GM21576 (cell line): ENCODE data around the gene HOXB8.
A peak's percentile ranks its signal among the peaks of the same experiment; 100 is the strongest.

ENCODE experiments used
- ATAC-seq: cut with Tn5 transposase; IDR thresholded peaks from one replicate; pipeline ENCODE4 v1.9.1; 2021; ENCODE audit warnings: mild to moderate bottlenecking, moderate library complexity; ENCODE audit not compliant: unreplicated experiment

HOXB8 gene

GRCh38 chr17:48586355-48587258 is 28.5 kb downstream of the HOXB8 start:
- ATAC-seq: no peak

- no peak for ATAC-seq
Observed at GRCh38 chr17:48584223-48584741, 30.8 kb downstream of the HOXB8 start.

DNA sequence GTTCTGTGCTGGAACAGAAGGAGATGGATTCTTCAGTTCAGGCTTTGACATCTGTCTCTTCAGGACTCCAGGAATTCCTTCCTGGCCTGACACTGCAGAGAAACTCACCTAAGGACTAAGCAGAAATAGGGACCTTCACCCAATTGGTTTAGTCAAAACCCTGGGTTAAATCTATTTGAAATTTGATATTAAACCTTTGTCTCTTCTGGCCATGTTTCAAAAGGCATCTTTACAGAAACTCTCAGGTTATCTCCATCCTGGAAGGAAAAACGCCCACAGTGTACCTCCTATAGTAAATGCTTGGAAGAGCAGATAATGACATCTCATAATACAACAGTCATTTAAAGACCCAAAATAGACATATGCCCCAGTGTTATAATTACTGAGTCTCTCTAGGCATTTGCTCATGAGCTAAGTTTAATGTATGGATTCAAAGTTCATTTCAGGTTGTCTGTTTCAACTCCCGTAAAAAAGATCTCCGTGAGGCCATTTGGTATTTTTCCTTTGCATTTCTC is 31.3 kb downstream of the HOXB8 start:
- no peak for ATAC-seq

- ATAC-seq: no peak
Observed at GRCh38 chr17:48582750-48583069, 32.4 kb downstream of the HOXB8 start.

DNA sequence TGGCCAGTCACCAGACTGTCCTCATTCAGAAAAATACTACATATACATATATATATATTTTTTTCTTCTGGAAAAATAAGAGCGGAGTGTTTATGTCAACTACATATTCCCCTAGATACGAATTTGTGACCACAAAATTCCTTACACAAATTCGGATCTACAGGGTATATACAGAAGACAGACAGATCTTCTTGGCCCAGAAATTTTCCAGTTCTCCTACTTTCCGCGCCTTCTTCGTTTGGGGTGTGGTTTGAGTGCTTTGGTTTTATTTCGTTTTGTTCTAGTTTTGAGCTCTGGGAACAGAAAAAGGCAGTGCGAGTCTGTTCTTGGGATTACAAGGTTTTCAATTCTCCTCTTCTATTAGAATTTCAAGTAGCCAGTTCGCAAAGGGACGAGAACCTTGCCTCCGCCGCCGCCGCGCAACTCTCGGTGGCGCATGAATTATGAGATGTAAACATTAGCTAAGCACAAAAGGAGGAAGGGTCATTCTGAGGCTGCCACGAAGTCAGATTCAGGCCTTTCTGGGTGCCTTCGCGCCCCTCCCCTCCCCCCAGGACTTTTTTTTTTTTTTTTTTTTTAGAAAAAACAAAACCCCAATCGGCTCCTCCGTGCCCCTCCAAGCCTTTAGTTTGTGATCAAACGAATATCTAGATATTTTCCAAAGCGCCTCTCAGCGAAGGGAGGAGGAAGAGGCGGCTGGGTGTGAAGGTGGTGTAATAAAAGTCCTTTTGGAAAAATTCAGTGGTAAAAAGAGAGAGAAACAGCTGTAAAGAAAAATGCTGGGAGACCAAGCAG is 35.1 kb downstream of the HOXB8 start:
- no peak for ATAC-seq

DNA sequence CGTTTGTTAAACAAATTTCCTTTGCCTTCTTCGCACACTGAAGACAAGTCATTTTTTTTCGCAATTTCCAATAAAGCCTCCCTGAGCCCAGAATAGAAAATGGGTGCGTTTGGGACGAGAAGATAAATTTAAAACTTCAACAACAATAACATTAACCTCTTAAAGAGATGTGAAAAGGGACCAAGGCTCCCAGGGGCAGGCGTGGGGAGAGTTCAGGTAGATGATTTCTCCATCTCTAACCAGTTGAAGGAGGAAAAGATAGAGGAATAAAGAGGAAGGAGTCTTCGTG is 35.7 kb downstream of the HOXB8 start:
- ATAC-seq: no peak

DNA sequence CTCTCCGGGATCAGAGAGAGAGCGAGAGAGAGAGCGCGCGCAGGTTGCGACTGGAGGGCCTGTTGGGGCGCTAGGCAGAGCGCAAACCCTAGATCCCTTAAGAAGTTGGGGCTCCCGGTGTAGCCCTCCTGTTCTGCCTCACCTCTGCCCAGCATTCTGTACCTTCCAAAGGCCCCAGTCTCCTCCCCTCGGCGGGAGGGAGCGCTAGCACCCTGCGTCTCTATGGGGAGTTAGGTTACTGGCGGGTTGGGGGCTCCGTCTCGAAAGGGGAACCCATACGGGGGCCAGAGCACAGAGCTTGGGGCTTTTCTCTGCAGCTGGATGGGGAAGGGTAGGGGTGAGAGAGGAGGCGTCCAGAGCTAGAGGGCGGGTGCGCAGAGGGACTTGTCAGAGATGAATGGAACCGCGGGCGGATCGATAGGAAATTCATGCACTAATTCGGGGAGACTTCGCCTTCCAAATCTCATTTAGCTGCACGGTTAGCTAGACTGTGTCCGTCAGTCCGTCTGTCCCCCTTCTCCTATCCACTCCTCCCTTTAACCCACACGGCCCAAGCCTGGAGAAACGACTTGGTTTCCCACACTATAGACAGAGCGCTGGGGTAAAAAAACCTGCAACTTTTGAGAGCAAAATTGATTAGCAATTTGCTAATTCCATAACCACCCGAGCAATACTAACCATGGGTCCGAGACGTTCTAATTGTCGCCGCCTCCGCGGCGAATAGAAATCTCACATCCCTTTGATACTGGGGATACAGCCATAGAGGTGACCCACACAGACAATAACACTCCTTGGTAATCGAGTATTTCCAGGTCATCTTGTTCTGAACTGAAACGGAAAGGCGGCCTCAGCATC is 36.2 kb downstream of the HOXB8 start:
- ATAC-seq: peak; percentile 11

DNA sequence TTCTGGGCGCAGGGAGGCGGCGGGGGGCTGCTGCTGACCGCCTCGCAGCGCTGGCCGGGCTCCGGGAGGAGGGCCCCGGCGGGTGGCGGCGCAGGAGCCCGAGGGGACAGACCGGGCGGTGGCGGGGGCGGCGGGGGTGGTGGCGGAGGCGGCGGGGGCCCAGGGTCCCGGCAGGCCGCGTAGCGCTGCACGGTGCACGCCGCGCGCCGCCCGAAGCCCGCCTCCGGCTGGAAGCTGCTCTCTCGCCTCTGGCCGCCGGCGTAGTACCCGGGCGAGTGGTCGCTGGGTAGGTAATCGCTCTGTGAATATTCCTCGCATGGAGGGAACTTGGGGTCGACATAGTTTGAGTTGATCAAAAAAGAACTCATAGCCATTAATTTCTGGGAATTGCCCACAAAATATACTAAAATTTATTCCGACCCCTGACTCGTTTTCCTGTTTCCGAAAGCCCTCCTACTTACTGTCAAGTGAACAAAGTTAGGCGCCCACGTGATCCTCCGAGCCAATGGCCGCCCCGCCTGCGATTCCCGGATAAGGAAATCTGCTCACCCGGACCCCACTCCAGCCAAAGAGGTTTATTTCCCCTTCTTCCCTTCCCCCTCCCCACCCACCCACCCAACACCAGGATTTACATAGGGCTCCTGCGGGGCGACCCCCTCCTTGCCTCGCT is 37.0 kb downstream of the HOXB8 start, which contains the start of gene HOXB4:
Gene HOXB4 (minus strand): TSS at position 405 of the 670 bp plus-strand sequence. CDS start 31 bp downstream, at position 374.
- ATAC-seq: peak; percentile 49

DNA sequence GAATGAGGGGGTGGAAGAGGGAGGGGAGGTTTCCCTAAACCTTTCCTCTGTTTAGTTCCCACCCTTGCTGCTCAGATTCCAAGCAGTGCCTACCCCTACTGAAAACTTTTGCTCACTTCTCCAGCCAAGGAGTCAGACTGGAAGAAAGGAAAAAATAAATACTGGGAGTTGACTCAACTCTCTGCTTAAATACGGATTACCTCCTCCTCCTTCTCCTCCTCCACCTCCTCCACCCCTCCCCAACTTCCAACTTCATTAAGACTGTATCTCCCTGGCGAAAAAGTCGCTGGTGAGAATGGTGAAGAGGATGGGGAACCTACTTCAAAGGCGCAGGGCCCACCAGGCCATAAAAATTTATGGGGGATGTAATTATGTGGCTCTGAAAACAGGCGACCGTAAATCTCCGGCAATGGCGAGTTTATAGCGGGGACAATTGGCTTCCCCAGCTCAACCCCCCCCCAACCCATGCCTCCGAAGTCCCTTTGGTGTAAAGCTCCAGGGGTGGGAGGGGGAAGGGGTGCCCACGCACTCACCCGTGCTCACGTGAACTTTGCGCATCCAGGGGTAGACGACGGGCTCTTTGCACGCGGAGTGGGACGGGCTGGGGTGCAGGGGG is 37.7 kb downstream of the HOXB8 start:
- no peak for ATAC-seq

DNA sequence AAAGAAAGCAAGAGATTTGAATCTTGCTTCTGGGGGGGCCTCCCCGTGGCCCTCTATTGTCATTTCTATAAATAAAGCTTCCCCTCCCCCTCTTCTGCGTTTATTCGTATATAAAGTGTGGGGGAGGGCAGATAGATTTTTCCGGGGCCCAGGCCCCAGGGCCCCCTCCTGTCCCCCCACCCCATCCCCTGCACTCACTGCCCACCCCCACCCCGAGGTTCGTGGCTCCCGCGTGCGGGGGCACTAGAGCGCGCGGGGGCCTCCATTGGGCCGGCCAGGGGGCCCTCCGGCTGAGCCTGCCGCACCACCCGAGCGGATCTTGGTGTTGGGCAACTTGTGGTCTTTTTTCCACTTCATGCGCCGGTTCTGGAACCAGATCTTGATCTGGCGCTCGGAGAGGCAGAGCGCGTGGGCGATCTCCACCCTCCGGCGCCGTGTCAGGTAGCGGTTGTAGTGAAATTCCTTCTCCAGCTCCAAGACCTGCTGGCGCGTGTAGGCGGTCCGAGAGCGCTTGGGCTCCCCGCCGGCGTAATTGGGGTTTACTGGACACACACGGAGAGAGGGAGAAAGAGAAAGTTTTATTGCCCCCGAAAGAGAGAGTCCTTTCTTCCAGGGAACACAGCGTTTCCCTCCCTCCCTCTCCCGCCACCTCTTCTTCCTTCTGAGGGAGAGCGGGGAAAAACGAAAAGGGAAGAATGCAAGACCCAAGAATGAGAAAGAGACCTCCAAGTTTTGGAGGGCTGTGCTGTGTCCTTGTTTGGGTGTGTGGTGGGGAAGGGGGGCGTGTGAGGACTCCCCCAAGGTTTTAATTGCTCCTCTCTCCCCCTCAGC is 38.4 kb downstream of the HOXB8 start:
- no peak for ATAC-seq

DNA sequence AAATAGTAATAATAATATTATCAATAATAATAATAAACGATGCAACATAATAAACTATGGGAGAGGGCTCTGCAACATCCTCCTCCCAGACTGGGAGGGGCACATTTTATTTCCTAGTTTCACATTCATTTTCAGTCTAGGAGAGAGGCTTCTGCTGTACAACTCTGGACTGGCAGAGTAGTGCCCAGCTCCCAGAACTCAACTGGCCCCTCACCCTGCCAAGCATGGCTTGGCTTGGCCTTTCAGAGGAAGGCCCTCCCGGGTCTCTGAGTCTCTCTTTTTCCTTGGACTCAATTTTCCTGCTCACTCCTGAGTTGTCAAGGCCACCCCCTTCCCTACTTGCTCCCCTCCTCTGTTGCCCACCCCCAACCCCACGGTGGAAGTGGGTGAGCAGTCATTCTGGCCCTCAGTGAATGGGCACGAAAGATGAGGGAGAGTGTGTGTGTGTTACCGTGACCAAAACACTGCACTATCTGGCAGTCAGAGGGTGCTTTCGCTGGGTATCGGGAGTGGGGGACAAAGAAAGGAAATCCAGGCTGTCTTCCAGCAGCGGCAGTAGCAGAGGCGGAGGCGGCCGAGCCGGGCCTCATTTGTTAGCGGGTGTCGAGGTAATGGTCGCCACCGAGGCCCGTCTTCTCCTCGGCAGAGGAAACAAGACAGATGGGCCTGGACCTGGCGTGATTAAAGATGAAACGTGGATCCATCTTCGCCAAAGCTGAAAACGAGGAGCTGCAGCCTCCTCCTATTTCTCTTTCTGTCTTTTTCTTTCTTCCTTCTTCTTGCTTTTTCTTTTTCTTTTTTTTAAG is 39.2 kb downstream of the HOXB8 start:
- ATAC-seq: no peak

DNA sequence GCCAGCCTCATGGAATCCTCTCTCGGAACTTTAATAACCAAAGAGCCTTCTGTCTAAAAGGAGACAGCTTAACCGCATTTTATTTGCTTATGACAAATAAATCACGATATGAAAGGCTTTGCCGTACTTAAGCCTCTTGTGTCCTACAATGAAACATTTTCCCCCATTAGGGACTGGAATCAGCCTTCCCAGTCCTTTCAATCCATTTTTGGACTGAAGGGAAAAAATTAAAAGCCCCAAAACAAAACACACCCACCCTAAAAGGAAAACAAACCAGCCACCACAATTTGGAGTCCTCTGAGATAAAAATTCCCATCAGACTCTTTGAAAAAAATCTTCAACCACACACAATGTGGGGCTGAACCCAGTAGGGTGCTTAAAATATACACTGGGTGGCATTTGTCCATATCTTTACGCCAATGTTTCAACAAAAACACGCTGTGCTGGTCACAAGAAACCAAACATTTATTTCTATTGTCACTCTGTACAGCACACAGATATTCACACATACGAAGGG is 40.0 kb downstream of the HOXB8 start:
- ATAC-seq: no peak

GRCh38 chr17:48574505-48575065 is 40.5 kb downstream of the HOXB8 start:
- no peak for ATAC-seq

GRCh38 chr17:48571826-48572417 is 43.2 kb downstream of the HOXB8 start:
- no peak for ATAC-seq

DNA sequence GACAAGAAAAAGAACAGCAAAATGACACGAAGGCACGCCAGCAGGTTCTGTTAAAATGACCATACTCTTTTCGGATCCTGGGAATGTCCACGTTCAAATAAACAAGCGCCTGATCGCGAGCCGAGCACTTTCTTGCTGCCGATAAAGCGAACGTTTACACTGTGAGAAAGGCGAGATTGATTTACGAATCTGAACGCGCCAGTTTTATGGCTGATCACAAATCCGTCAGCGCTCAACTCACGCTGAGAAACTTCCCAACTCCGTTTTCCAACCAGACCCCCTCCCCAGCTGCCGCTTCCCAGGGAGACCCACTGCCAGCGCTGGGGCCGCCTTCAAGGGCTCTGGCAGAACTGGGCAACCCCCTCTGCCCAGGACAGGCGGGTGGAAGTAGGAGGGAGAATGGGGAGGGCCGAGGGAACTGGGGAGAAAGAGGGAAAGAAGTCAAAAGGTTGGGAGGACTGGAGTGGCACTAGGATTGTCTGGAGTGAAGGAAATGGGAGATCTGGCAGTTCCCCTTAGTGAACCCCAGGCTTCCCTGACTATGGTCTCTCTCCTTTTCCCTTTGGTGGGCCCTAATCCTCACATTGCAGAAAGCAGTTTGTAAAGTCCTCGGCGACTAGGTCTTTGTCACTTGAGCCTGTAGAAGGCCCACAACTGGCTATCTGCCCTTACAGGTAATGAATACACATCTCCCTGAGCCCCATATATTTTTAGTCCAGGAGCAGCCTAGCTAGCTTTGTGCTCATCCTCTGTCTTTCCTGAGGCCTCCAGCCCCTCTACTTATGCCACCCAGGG is 43.9 kb downstream of the HOXB8 start:
- ATAC-seq: no peak

- no peak for ATAC-seq
Observed at GRCh38 chr17:48570325-48571023, 44.6 kb downstream of the HOXB8 start.
